ENCODE data around the gene TEAD2.

The TEAD2 gene

DNA sequence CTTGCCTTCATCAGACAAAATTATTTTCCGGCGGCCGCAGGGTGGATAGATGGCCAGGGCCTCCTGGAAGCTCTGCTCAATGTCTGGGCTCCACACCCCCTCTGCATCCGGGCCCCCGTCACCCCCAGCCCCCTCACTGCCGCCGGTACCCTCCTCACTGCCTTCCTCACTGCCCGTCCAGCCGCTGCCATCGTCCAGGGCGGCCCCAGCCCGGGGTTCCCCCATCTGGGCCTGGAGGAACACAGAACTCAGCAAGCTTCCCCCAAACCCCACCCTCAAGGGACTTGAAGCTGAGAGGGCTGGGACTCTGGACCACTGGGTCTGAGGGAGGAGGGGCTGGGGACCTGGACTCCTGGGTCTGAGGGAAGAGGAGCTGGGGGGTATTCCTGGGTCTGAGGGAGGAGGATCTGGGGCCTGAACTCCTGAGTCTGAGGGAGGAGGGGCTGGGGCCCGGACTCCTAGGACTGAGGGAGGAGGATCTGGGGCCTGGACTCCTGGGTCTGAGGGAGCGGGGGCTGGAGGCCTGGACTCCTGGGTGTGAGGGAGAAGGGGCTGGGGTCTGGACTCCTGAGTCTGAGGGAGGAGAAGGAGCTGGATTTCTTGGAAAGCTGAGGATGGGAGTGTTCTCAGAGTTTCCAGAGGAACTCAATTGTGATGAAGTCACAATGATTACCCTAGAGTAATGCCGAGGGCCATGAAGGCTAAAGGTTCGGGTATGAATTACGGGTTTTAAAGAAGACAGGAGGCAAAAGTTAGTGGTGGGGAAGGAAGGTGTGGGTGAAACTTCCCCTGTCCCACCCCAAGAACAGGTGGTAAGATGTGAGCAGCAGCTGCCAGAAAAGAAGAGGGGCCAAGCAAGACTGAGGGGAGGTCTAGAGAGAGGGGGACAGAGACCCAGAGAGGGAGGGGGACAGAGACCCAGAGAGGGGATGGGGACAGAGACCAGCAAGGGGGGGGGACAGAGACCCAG, 2.1 kb downstream of the TEAD2 start:
- no peak overlapping the region for H3K4me3 ChIP-seq (ENCODE audit: low read depth in 1 of 2, low read length in 1 of 2)
- TF ChIP-seq, protein P1, sequence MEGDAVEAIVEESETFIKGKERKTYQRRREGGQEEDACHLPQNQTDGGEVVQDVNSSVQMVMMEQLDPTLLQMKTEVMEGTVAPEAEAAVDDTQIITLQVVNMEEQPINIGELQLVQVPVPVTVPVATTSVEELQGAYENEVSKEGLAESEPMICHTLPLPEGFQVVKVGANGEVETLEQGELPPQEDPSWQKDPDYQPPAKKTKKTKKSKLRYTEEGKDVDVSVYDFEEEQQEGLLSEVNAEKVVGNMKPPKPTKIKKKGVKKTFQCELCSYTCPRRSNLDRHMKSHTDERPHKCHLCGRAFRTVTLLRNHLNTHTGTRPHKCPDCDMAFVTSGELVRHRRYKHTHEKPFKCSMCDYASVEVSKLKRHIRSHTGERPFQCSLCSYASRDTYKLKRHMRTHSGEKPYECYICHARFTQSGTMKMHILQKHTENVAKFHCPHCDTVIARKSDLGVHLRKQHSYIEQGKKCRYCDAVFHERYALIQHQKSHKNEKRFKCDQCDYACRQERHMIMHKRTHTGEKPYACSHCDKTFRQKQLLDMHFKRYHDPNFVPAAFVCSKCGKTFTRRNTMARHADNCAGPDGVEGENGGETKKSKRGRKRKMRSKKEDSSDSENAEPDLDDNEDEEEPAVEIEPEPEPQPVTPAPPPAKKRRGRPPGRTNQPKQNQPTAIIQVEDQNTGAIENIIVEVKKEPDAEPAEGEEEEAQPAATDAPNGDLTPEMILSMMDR (IDR thresholded peaks at IDR 0.05) = no peak
- peaks cover 88% of the 10 kb centered on the region for H3K27me3 ChIP-seq
- no peaks in the 10 kb centered on the region for H3K36me3 ChIP-seq
- peaks cover 22 to 31% of the 10 kb centered on the region in 2 experiments for H3K4me1 ChIP-seq (ENCODE audit: control insufficient read depth in 1 of 2, insufficient read depth in 1 of 2, low read depth in 1 of 2, low read length in 1 of 2)
- H3K27ac ChIP-seq = no peak overlapping the region
- H3K9me3 ChIP-seq = no peaks in the 10 kb centered on the region

DNA sequence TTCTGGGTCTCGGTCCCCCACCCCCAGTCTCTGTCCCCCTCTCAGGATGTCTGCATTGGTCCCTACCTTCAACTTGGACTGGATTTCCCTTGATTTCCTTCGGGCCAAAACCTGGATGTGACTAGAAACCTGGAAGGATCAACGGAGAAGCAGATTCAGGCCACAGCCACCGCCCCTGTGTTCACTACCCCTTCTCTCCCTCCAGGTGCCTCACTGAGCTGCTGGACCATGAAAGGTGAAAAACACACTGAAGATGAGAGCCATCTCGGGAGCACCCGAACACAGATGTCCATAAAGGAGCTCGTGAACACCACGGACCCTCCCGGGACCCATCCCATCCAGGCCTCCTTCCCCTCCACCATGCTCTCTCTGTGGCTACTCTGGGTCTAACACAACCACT, 5.0 kb downstream of the TEAD2 start:
- peaks cover 20 to 28% of the 10 kb centered on the region in 2 experiments for H3K4me1 ChIP-seq (ENCODE audit: control insufficient read depth in 1 of 2, insufficient read depth in 1 of 2, low read depth in 1 of 2, low read length in 1 of 2)
- no peak overlapping the region for H3K27ac ChIP-seq
- H3K9me3 ChIP-seq = no peaks in the 10 kb centered on the region
- H3K4me3 ChIP-seq (ENCODE audit: low read depth in 1 of 2, low read length in 1 of 2) = no peak overlapping the region
- TF ChIP-seq, protein P1 (IDR thresholded peaks at IDR 0.05) = no peak
- H3K27me3 ChIP-seq = peaks cover 65% of the 10 kb centered on the region
- H3K36me3 ChIP-seq = no peaks in the 10 kb centered on the region

DNA sequence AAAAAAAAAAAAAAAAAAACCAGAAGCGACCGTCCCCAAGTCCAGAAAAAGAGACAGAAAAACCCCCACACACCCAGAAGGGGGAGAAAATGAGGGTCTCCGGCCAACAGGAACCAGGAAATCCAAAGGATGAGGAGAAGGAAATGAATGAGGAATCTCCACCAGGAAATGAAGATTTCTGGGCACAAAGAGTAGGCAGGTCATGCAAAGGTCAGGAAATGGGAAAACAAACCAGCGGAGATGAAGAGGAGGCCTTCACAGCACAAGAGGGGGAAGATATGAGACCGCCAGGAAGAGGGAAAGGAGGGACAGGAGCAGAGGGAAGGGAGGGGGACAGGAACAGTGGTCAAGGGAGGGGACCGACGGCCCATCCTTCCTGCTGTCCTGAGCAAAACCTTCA, 5.8 kb downstream of the TEAD2 start:
- TF ChIP-seq, protein P1 (IDR thresholded peaks at IDR 0.05) = no peak
- peak overlapping the region in 1 of 2 experiments; percentile 21 for H3K4me3 ChIP-seq (ENCODE audit: low read depth in 1 of 2, low read length in 1 of 2)
- H3K4me1 ChIP-seq (ENCODE audit: control insufficient read depth in 1 of 2, insufficient read depth in 1 of 2, low read depth in 1 of 2, low read length in 1 of 2) = peaks cover 14 to 28% of the 10 kb centered on the region in 2 experiments
- peaks cover 59% of the 10 kb centered on the region for H3K27me3 ChIP-seq
- no peak overlapping the region for H3K27ac ChIP-seq
- H3K36me3 ChIP-seq = no peaks in the 10 kb centered on the region
- H3K9me3 ChIP-seq = no peaks in the 10 kb centered on the region

DNA sequence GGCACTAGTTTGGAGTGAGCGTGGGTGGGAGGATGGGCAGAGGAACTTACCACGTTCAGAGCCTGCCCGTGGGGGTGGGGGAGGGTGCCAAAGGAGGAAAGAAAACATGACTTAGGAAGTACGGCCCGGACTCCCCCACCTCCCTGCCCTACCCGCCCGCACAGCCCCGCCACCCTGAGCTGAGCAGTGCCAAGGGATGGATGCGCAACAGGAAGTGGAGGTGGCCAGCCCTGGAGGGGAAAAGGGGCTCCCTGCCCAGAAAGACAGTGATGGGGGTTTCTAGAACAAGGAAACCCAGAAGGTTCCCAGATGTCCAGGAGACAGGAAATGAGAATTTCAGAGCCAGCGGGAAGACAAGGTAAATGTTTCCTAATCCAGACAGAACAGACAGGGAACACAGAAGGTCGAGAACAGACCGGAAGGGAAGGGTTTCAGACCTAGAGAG, 6.3 kb downstream of the TEAD2 start:
- Histone ChIP-seq H3K4me3 (ENCODE audit: low read depth in 1 of 2, low read length in 1 of 2) (peak overlapping the region; percentile 4 to 21), H3K36me3 (no peaks in the 10 kb centered on the region), H3K27ac (peak overlapping the region; percentile 41), H3K9me3 (no peaks in the 10 kb centered on the region), H3K4me1 (ENCODE audit: control insufficient read depth in 1 of 2, insufficient read depth in 1 of 2, low read depth in 1 of 2, low read length in 1 of 2) (peaks cover 14 to 28% of the 10 kb centered on the region in 2 experiments), H3K27me3 (peaks cover 57% of the 10 kb centered on the region)
- TF ChIP-seq, protein P1 (IDR thresholded peaks at IDR 0.05) = no peak

DNA sequence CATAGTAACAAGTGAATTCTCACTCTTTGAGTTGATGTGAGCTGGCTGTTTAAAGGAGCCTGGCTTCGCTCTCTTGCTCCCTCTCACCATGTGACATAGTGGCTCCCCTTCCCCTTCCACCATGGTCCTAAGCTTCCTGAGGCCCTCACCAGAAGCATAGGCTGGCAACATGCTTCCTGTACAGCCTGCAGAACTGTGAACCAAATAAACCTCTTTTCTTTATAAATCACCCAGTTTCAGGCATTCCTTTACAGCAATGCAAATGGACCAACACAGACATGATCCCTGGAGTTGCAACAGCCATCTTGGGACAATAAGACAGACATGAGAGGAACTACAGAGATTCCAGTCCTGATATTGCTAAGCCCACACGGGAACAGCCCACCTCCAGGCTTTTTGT, 12.6 kb downstream of the TEAD2 start:
- Histone ChIP-seq H3K27me3 (peaks cover 15% of the 10 kb centered on the region), H3K27ac (no peak overlapping the region), H3K4me3 (ENCODE audit: low read depth in 1 of 2, low read length in 1 of 2) (no peak overlapping the region), H3K9me3 (no peaks in the 10 kb centered on the region), H3K4me1 (ENCODE audit: control insufficient read depth in 1 of 2, insufficient read depth in 1 of 2, low read depth in 1 of 2, low read length in 1 of 2) (peaks cover 0 to 7% of the 10 kb centered on the region in 2 experiments), H3K36me3 (no peaks in the 10 kb centered on the region)
- TF ChIP-seq, protein P1 (IDR thresholded peaks at IDR 0.05) = no peak

Measured in neutrophil (primary cell).